CD4-positive, alpha-beta T cell (primary cell): ENCODE data around the gene RAPGEF1. TPM values are rescaled to one million over a fixed set of nuclear protein-coding genes. Genes with fewer than 3 reads are reported as not detected.

Experiments
- ATAC-seq: fragments of 200-7000 bp; cut with Tn5 transposase; one replicate; pipeline ENCODE4 v1.10.0; 2022; ENCODE audit warnings: mild to moderate bottlenecking; ENCODE audit not compliant: poor library complexity
- CTCF ChIA-PET: fragments of 350-600 bp; sonication (Branson Sonifier 250); formaldehyde crosslinking; loops from one replicate; lab custom pipeline; 2021; ENCODE audit warnings: antibody characterized with exemption, inconsistent platforms; lab: Charles Lee
- POLR2A ChIA-PET: fragments of 350-600 bp; sonication (Branson Sonifier 250); formaldehyde crosslinking; loops from one replicate; lab custom pipeline; 2021; ENCODE audit warnings: antibody characterized with exemption, inconsistent platforms; lab: Charles Lee
- DNase-seq, 14 experiments: peaks; one replicate each; pipeline ENCODE4 v3.0.0-alpha.2; 2013 to 2020; ENCODE audit warnings: mixed read lengths in 2 of 14
- H3K27ac ChIP-seq, 2 donors: one replicate each; pipeline versions ENCODE4 v1.5.1 to v1.7.0; 2013; ENCODE audit warnings: low read length in 2 of 2, low read depth in 1 of 2, mild to moderate bottlenecking in 1 of 2
- H3K27me3 ChIP-seq, 2 experiments: 1 replicate in 1 of 2; 2 replicates in 1 of 2; pipeline versions ENCODE4 v1.6.1 to v1.7.0; 2013; ENCODE audit warnings: low read length in 2 of 2, control low read depth in 1 of 2, mild to moderate bottlenecking in 1 of 2, moderate library complexity in 1 of 2; ENCODE audit not compliant: insufficient read depth in 2 of 2, control insufficient read depth in 1 of 2
- H3K36me3 ChIP-seq: one replicate; pipeline ENCODE4 v1.6.1; 2013; ENCODE audit warnings: low read length, control low read depth; ENCODE audit not compliant: insufficient read depth
- H3K4me1 ChIP-seq: one replicate; pipeline ENCODE4 v1.6.1; 2013; ENCODE audit warnings: low read length, control low read depth; ENCODE audit not compliant: insufficient read depth
- H3K4me3 ChIP-seq: one replicate; pipeline ENCODE4 v1.5.1; 2013; ENCODE audit warnings: mild to moderate bottlenecking, low read length, moderate library complexity
- H3K9me3 ChIP-seq, 2 experiments: 1 replicate in 1 of 2; 2 replicates in 1 of 2; pipeline versions ENCODE4 v1.6.1 to v1.7.0; 2013; ENCODE audit warnings: low read length in 2 of 2, mild to moderate bottlenecking in 2 of 2, control low read depth in 1 of 2, moderate library complexity in 1 of 2; ENCODE audit not compliant: control insufficient read depth in 1 of 2, insufficient read depth in 1 of 2
- H3K27ac Mint-ChIP-seq: one replicate; pipeline ENCODE4 v1.8.0; 2020; ENCODE audit warnings: mixed read lengths
- H3K27me3 Mint-ChIP-seq: one replicate; pipeline ENCODE4 v1.8.0; 2021; ENCODE audit warnings: mixed read lengths
- H3K36me3 Mint-ChIP-seq: one replicate; pipeline ENCODE4 v1.8.0; 2021; ENCODE audit warnings: low read depth, mixed read lengths
- H3K4me1 Mint-ChIP-seq: one replicate; pipeline ENCODE4 v1.8.0; 2021; ENCODE audit warnings: low read depth, mixed read lengths
- H3K4me3 Mint-ChIP-seq: one replicate; pipeline ENCODE4 v1.8.0; 2020; ENCODE audit warnings: mild to moderate bottlenecking, mixed read lengths
- H3K9me3 Mint-ChIP-seq: one replicate; pipeline ENCODE4 v1.8.0; 2020; ENCODE audit warnings: mixed read lengths
- CTCF ChIP-seq: fragments of 200-600 bp; IDR thresholded peaks from one replicate; pipeline ENCODE4 v1.8.0; 2022; ENCODE audit warnings: antibody characterized with exemption, mild to moderate bottlenecking
- intact Hi-C, 2 experiments: fragments of 100-400 bp; cut with DNase I in 1 of 2; cut with micrococcal nuclease in 1 of 2; formaldehyde crosslinking; loops; one replicate each; pipeline versions ENCODE4 v1.15.1 to v1.9.0; 2023 to 2025; cut with DNase I, micrococcal nuclease
- total RNA-seq, 174 experiments: library from RNA in 2 of 174; stranded (reverse) in 2 of 174; gene quantifications; one replicate each; pipeline ENCODE4 v1.2.3 and lab custom pipeline; 2021 to 2026

Gene RAPGEF1
- total RNA-seq, 2 experiments from 2014 or later = 130 to 134 TPM

- H3K36me3 ChIP-seq = peaks cover 9% of the 10 kb centered on the region
- Mint-ChIP-seq H3K4me1 (peaks cover 82% of the 10 kb centered on the region), H3K27me3 (no peaks in the 10 kb centered on the region), H3K9me3 (no peaks in the 10 kb centered on the region), H3K36me3 (peaks cover 20% of the 10 kb centered on the region), H3K27ac (peak overlapping the region; percentile 86), H3K4me3 (peak overlapping the region; percentile 78)
- no peak for TF ChIP-seq CTCF
- ChIA-PET POLR2A (interaction anchor here (0.9 to 3.8 kb wide), 9 partner anchors 8 to 136 kb away, joined by 3 to 43 read pairs (median 8); partner anchors contain the start of gene RAPGEF1), CTCF (interaction anchor here (0.8 to 3.0 kb wide), 6 partner anchors 8 to 136 kb away, joined by 3 to 17 read pairs (median 4); partner anchors contain the start of gene RAPGEF1)
- H3K27me3 ChIP-seq = no peaks in the 10 kb centered on the region
- DNase-seq (peak in 2 of 14 experiments; percentile 64), ATAC-seq (no peak)
- no peaks in the 10 kb centered on the region for H3K9me3 ChIP-seq
- intact Hi-C loops = loop anchor here in 1 of 2 experiments (5.0 kb wide), 1 partner anchor 95 kb away; no protein-coding TSS in a partner anchor
- peaks cover 89% of the 10 kb centered on the region for H3K4me1 ChIP-seq
- peak overlapping the region; percentile 90 to 95 for H3K27ac ChIP-seq
- H3K4me3 ChIP-seq = no peak overlapping the region
Observed at GRCh38 chr9:131727184-131727759, 12.6 kb downstream of the RAPGEF1 start.

GRCh38 chr9:131724683-131725082 lies 15.2 kb downstream of the RAPGEF1 start:
- H3K36me3 ChIP-seq = peaks cover 22% of the 10 kb centered on the region
- Mint-ChIP-seq H3K4me1 (peaks cover 85% of the 10 kb centered on the region), H3K36me3 (peaks cover 39% of the 10 kb centered on the region), H3K4me3 (peak overlapping the region; percentile 62), H3K9me3 (no peaks in the 10 kb centered on the region), H3K27me3 (no peaks in the 10 kb centered on the region), H3K27ac (peak overlapping the region; percentile 72)
- no peak overlapping the region for H3K4me3 ChIP-seq
- CTCF ChIA-PET = interaction anchor here (2.5 kb wide), 1 partner anchor 15 kb away, joined by 6 read pairs; no protein-coding TSS in a partner anchor
- no peaks in the 10 kb centered on the region for H3K27me3 ChIP-seq
- peaks cover 83% of the 10 kb centered on the region for H3K4me1 ChIP-seq
- POLR2A ChIA-PET = interaction anchor here (1.0 to 1.5 kb wide), 3 partner anchors 15 to 56 kb away, joined by 4 to 7 read pairs (median 6); no protein-coding TSS in a partner anchor
- TF ChIP-seq CTCF = no peak
- peak overlapping the region in 1 of 2 donors; percentile 30 for H3K27ac ChIP-seq
- ATAC-seq (no peak), DNase-seq (peak in 2 of 14 experiments; percentile 13 to 25)
- no peaks in the 10 kb centered on the region for H3K9me3 ChIP-seq
- intact Hi-C loops = loop anchor here in 1 of 2 experiments (5.0 kb wide), 1 partner anchor 92 kb away; no protein-coding TSS in a partner anchor

- no peak for TF ChIP-seq CTCF
- Histone ChIP-seq H3K27me3 (no peaks in the 10 kb centered on the region), H3K36me3 (peaks cover 22% of the 10 kb centered on the region), H3K4me3 (no peak overlapping the region), H3K4me1 (peaks cover 80% of the 10 kb centered on the region), H3K9me3 (no peaks in the 10 kb centered on the region), H3K27ac (no peak overlapping the region)
- H3K4me1 Mint-ChIP-seq = peaks cover 85% of the 10 kb centered on the region
- POLR2A ChIA-PET = no interaction called here
- H3K9me3 Mint-ChIP-seq = no peaks in the 10 kb centered on the region
- H3K4me3 Mint-ChIP-seq = no peak overlapping the region
- DNase-seq = no peak
- no peaks in the 10 kb centered on the region for H3K27me3 Mint-ChIP-seq
- H3K27ac Mint-ChIP-seq = peak overlapping the region; percentile 30
- CTCF ChIA-PET = no interaction called here
- ATAC-seq = no peak
- intact Hi-C loops = no loop called here
- peaks cover 36% of the 10 kb centered on the region for H3K36me3 Mint-ChIP-seq
Observed at GRCh38 chr9:131723632-131724031, 16.2 kb downstream of the RAPGEF1 start.
